GM12878 (cell line): ENCODE data around the gene SLC22A23. TPM values are rescaled to one million over a fixed set of nuclear protein-coding genes. Genes with fewer than 3 reads are reported as not detected.

Source experiments
- ATAC-seq: fragments of 200-7000 bp; cut with Tn5 transposase; 3 replicates; pipeline ENCODE4 v1.9.1; 2020; ENCODE audit warnings: mild to moderate bottlenecking, moderate library complexity
- BruUV-seq: library from RNA; stranded (reverse); fragments of 400-500 nt; replicated peaks from 2 replicates; lab custom pipeline; 2021; lab: Mats Ljungman, UMichigan
- CTCF ChIA-PET: fragments of 300-600 bp; sonication (Branson Sonifier 250); formaldehyde crosslinking; extraction: SDS; loops from one replicate; lab custom pipeline; 2021; ENCODE audit warnings: inconsistent platforms; lab: Yijun Ruan, JAX
- POLR2A ChIA-PET: fragments of 350-600 bp; formaldehyde crosslinking; extraction: SDS; loops from one replicate; lab custom pipeline; 2021; ENCODE audit warnings: inconsistent platforms; lab: Charles Lee
- RAD21 ChIA-PET: fragments of 300-600 bp; sonication (Branson Sonifier 250); formaldehyde crosslinking; loops from one replicate; lab custom pipeline; 2023; ENCODE audit warnings: antibody characterized with exemption; ENCODE audit not compliant: unreplicated experiment; lab: Charles Lee
- SMC1A ChIA-PET: fragments of 300-600 bp; sonication (Branson Sonifier 250); formaldehyde crosslinking; loops from one replicate; lab custom pipeline; 2023; ENCODE audit not compliant: unreplicated experiment, uncharacterized antibody; lab: Charles Lee
- DNase-seq: peaks from one replicate; pipeline ENCODE4 v3.0.0-alpha.2; 2011; ENCODE audit warnings: low read depth, low spot score
- FAIRE-seq: peaks from 3 replicates; lab custom pipeline; 2011; peaks lifted over from hg19 to GRCh38; lab: Jason Lieb, UNC
- H2AFZ ChIP-seq: 2 replicates; pipeline ENCODE4 v1.6.0; 2011; ENCODE audit warnings: low read depth, low read length, control low read depth; ENCODE audit not compliant: control insufficient read depth
- H3K27ac ChIP-seq: 2 replicates; pipeline ENCODE4 v1.5.1; 2011; ENCODE audit warnings: control low read depth; ENCODE audit not compliant: control insufficient read depth, insufficient read depth
- H3K27me3 ChIP-seq, 2 experiments: replicated peaks in 1 of 2; 2 replicates each; pipeline versions ENCODE4 v1.6.0 to v1.6.1; 2011; ENCODE audit warnings: low read length in 1 of 2; ENCODE audit not compliant: control insufficient read depth in 2 of 2, insufficient read depth in 2 of 2
- H3K36me3 ChIP-seq, 2 experiments: 2 replicates each; pipeline ENCODE4 v1.5.1; 2011; ENCODE audit warnings: low read length in 1 of 2; ENCODE audit not compliant: control insufficient read depth in 2 of 2, insufficient read depth in 2 of 2
- H3K4me1 ChIP-seq: 2 replicates; pipeline ENCODE4 v1.6.1; 2011; ENCODE audit warnings: mild to moderate bottlenecking, low read length, moderate library complexity, mixed read lengths; ENCODE audit not compliant: control insufficient read depth, insufficient read depth
- H3K4me2 ChIP-seq: 2 replicates; pipeline ENCODE4 v1.6.0; 2011; ENCODE audit warnings: control low read depth; ENCODE audit not compliant: control insufficient read depth, insufficient read depth
- H3K4me3 ChIP-seq: fragments of 200-600 bp; sonication (generic); 2 replicates; pipeline ENCODE4 v1.5.1; 2016
- H3K79me2 ChIP-seq: 2 replicates; pipeline ENCODE4 v1.6.0; 2011; ENCODE audit warnings: low read length; ENCODE audit not compliant: control insufficient read depth, insufficient read depth
- H3K9ac ChIP-seq: 2 replicates; pipeline ENCODE4 v1.8.0; 2011; ENCODE audit warnings: low read length, control low read depth, mixed read lengths; ENCODE audit not compliant: control insufficient read depth, insufficient read depth
- H3K9me3 ChIP-seq: replicated peaks from 3 replicates; pipeline ENCODE4 v1.5.1; 2011; ENCODE audit warnings: mild to moderate bottlenecking, low read length; ENCODE audit not compliant: control insufficient read depth, insufficient read depth
- H4K20me1 ChIP-seq: 2 replicates; pipeline ENCODE4 v1.6.0; 2011; ENCODE audit not compliant: control insufficient read depth, insufficient read depth
- ASH2L ChIP-seq: fragments of 300-600, 200-600 bp; sonication (generic); IDR thresholded peaks from 2 replicates; pipeline ENCODE4 v1.6.1; 2017; ENCODE audit warnings: low read depth, mild to moderate bottlenecking, borderline replicate concordance
- CBX3 ChIP-seq: fragments of 200-600 bp; sonication (generic); IDR thresholded peaks from 2 replicates; pipeline ENCODE4 v1.6.1; 2016; ENCODE audit warnings: low read depth, borderline replicate concordance
- WGBS: methylation state at CpG from one replicate; pipeline ENCODE4 v1.1.6; 2016; ENCODE audit warnings: low lambda C conversion rate; ENCODE audit not compliant: insufficient replicate concordance, insufficient coverage; ENCODE audit errors: missing lambda C conversion rate; 5-methylcytosine and 5-hydroxymethylcytosine counted together
- in situ Hi-C: fragments of 300-500 bp; cut with MboI; formaldehyde crosslinking; loops from 9 replicates; pipeline ENCODE4 v1.14.3; 2018; ENCODE audit warnings: mixed read lengths
- intact Hi-C: fragments of 100-400 bp; cut with micrococcal nuclease; formaldehyde crosslinking; loops from one replicate; pipeline ENCODE4 v1.14.2; 2022; ENCODE audit not compliant: unreplicated experiment
- polyA plus RNA-seq, 11 experiments: library from polyadenylated mRNA; depleted of rRNA in 4 of 11; unstranded in 6 of 11; stranded (reverse) in 5 of 11; fragments of >200 nt; fragmentation: Nextera tagmentation in 4 of 11; fragmentation: Illumina TruSeq in 1 of 11; extraction: Ambion mirVana in 4 of 11; extraction: Trizol in 1 of 11; gene quantifications; 1 replicate in 1 of 11; 2 replicates in 10 of 11; pipeline versions ENCODE4 v1.2.1 to v1.2.3, GENCODE V29; 2011 to 2016; ENCODE audit warnings: inconsistent platforms in 2 of 11, missing spikeins in 2 of 11, low read depth in 1 of 11
- total RNA-seq, 4 experiments: library from RNA; depleted of rRNA in 3 of 4; stranded (reverse); fragments of >200 nt in 3 of 4; fragmentation: Illumina TruSeq in 1 of 4; extraction: Trizol in 1 of 4; gene quantifications; 2 replicates each; pipeline versions ENCODE4 v1.2.1 to v1.2.3, GENCODE V29; 2013 to 2021
- TF ChIP-seq, protein P1 (sequence below): fragments of 450-650 bp; formaldehyde crosslinking; IDR thresholded peaks from 2 replicates; pipeline ENCODE4 v1.4.0; 2020; ENCODE audit warnings: mild to moderate bottlenecking, moderate library complexity
- TF ChIP-seq, protein P2 (sequence below): IDR thresholded peaks from 2 replicates; pipeline ENCODE4 v1.6.1; 2012; ENCODE audit warnings: low read depth, low read length, improper control_type of control experiment

SLC22A23 gene
- total and polyA plus RNA-seq, 10 of the 15 experiments (the other 5 are each of a cell fraction or from before 2014, with no cell fraction given), result 0.20 to 2.4 (median 0.74) TPM

DNA sequence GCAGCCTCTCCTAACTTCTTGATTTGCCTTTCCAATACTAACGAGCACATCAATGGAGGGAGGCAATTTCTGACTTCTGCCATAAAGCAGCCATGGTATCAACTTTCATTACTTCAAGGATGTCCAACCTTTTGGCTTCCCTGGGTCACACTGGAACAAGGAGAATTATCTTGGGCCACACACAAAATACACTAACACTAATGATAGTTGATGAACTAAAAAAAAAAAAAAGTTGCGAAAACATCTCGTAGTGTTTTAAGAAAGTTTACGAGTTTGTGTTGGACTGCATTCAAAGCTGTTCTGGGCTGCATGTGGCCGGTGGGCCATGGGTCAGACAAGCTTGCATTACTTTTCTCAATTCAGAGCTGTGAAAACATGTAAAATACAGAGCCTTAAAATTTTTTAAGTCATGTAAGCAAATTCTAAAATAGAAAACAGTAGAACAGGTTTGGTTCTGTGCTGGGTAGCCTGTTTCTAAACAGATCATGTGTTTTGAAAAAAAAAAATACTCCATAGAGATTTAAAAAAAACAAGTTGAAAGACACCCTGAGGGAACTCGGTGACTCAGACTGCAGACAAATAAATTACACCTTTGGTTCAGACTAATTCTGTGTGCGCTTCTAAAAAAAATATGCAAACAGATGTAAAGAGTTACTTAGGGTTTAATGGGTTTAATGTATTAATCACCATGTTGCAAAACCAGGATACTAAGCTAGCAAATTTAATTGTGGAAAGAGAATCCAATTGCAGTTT lies 43.6 kb upstream of the SLC22A23 start (continued):
- TF ChIP-seq, protein P1, sequence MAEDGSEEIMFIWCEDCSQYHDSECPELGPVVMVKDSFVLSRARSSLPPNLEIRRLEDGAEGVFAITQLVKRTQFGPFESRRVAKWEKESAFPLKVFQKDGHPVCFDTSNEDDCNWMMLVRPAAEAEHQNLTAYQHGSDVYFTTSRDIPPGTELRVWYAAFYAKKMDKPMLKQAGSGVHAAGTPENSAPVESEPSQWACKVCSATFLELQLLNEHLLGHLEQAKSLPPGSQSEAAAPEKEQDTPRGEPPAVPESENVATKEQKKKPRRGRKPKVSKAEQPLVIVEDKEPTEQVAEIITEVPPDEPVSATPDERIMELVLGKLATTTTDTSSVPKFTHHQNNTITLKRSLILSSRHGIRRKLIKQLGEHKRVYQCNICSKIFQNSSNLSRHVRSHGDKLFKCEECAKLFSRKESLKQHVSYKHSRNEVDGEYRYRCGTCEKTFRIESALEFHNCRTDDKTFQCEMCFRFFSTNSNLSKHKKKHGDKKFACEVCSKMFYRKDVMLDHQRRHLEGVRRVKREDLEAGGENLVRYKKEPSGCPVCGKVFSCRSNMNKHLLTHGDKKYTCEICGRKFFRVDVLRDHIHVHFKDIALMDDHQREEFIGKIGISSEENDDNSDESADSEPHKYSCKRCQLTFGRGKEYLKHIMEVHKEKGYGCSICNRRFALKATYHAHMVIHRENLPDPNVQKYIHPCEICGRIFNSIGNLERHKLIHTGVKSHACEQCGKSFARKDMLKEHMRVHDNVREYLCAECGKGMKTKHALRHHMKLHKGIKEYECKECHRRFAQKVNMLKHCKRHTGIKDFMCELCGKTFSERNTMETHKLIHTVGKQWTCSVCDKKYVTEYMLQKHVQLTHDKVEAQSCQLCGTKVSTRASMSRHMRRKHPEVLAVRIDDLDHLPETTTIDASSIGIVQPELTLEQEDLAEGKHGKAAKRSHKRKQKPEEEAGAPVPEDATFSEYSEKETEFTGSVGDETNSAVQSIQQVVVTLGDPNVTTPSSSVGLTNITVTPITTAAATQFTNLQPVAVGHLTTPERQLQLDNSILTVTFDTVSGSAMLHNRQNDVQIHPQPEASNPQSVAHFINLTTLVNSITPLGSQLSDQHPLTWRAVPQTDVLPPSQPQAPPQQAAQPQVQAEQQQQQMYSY (CRISPR knock-in tag), result no peak

DNA sequence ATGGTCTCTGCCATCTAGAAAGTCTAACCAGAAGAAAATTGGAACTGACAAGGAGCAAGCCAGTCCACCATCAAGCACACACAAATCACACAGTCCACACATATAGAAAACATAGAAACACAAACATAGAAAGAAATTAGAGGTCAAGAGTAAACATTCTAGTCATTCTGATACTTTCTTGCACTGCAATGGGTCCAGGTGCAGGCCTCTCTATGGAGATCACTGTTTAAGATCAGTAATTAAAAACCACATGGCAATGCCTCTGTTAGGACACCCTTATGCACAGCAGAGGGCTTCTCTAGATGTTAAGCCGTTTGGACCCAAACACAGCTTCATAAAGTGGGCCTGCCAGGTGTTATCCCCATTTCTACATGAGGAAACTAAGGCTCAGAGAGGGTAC lies 42.8 kb upstream of the SLC22A23 start:
- FAIRE-seq (no peak), ATAC-seq (no peak; the same call in 2 of the 3 replicates), DNase-seq (no peak)
- Histone ChIP-seq H3K4me1 (no peaks in the 10 kb centered on the region), H3K79me2 (no peaks in the 10 kb centered on the region), H3K4me3 (no peak overlapping the region), H3K4me2 (no peak overlapping the region), H3K9me3 (no peaks in the 10 kb centered on the region), H2AFZ (no peak overlapping the region), H3K27me3 (peaks cover 0 to 2% of the 10 kb centered on the region in 2 experiments; a peak in 2 of 4 replicates), H3K9ac (no peak overlapping the region), H4K20me1 (0 out of 2 replicates have a peak, but pooled peaks cover 3% of the 10 kb centered on the region), H3K27ac (no peak overlapping the region), H3K36me3 (no peaks in the 10 kb centered on the region)
- in situ Hi-C loops, result no loop called here
- WGBS, result 0% methylated on average over 1 of the region's 1 CpG
- ChIA-PET RAD21 (no interaction called here), SMC1A (no interaction called here), POLR2A (no interaction called here), CTCF (no interaction called here)
- TF ChIP-seq ASH2L, result no peak
- no peak for TF ChIP-seq CBX3
- TF ChIP-seq, protein P2, sequence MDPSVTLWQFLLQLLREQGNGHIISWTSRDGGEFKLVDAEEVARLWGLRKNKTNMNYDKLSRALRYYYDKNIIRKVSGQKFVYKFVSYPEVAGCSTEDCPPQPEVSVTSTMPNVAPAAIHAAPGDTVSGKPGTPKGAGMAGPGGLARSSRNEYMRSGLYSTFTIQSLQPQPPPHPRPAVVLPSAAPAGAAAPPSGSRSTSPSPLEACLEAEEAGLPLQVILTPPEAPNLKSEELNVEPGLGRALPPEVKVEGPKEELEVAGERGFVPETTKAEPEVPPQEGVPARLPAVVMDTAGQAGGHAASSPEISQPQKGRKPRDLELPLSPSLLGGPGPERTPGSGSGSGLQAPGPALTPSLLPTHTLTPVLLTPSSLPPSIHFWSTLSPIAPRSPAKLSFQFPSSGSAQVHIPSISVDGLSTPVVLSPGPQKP, result no peak
- BruUV-seq, result no TSS peak
- intact Hi-C loops, result no loop called here
